CD4-positive, alpha-beta T cell treated with Interleukin-6 for 4 hours (primary cell): ENCODE data around the gene KCMF1.

Source experiments
- DNase-seq: peaks from one replicate; pipeline ENCODE4 v3.0.0-alpha.2; 2020; ENCODE audit warnings: mixed read lengths

Gene KCMF1

GRCh38 chr2:84986018-84986417 lies 15.1 kb downstream of the KCMF1 start:
- DNase-seq, result no peak

GRCh38 chr2:84989422-84989821 lies 18.5 kb downstream of the KCMF1 start:
- no peak for DNase-seq

- no peak for DNase-seq
Observed at GRCh38 chr2:84989927-84990326, 19.0 kb downstream of the KCMF1 start.

GRCh38 chr2:84991404-84992160 lies 20.6 kb downstream of the KCMF1 start:
- DNase-seq, result no peak

GRCh38 chr2:84995826-84996225 lies 24.9 kb downstream of the KCMF1 start:
- DNase-seq, result no peak

GRCh38 chr2:84996909-84997308 lies 25.9 kb downstream of the KCMF1 start:
- DNase-seq, result no peak

GRCh38 chr2:84999553-84999955 lies 28.6 kb downstream of the KCMF1 start:
- DNase-seq, result no peak

- DNase-seq, result no peak
Observed at GRCh38 chr2:85001595-85001994, 30.6 kb downstream of the KCMF1 start.

- no peak for DNase-seq
Observed at GRCh38 chr2:85002534-85002933, 31.6 kb downstream of the KCMF1 start.

GRCh38 chr2:85008252-85008651 lies 37.3 kb downstream of the KCMF1 start:
- DNase-seq, result no peak

- peak; percentile 22 for DNase-seq
Observed at GRCh38 chr2:85009019-85009618, 38.2 kb downstream of the KCMF1 start.

GRCh38 chr2:85010404-85010803 lies 39.4 kb downstream of the KCMF1 start:
- no peak for DNase-seq

GRCh38 chr2:85011098-85011497 lies 40.1 kb downstream of the KCMF1 start:
- no peak for DNase-seq

GRCh38 chr2:85011747-85012146 lies 40.8 kb downstream of the KCMF1 start:
- peak; percentile 3 for DNase-seq

GRCh38 chr2:85012431-85012830 lies 41.5 kb downstream of the KCMF1 start:
- DNase-seq, result no peak

GRCh38 chr2:85012855-85013254 lies 41.9 kb downstream of the KCMF1 start:
- DNase-seq, result no peak

GRCh38 chr2:85015653-85016360 lies 44.8 kb downstream of the KCMF1 start:
- no peak for DNase-seq

GRCh38 chr2:85016446-85016845 lies 45.5 kb downstream of the KCMF1 start:
- no peak for DNase-seq

- no peak for DNase-seq
Observed at GRCh38 chr2:85017411-85018048, 46.6 kb downstream of the KCMF1 start.

GRCh38 chr2:85018049-85018447 lies 47.1 kb downstream of the KCMF1 start:
- DNase-seq, result no peak

GRCh38 chr2:85019121-85019520 lies 48.2 kb downstream of the KCMF1 start:
- DNase-seq, result no peak

GRCh38 chr2:85022232-85022631 lies 51.3 kb downstream of the KCMF1 start:
- no peak for DNase-seq

GRCh38 chr2:85024372-85025047 lies 53.5 kb downstream of the KCMF1 start:
- no peak for DNase-seq
